GM12801 (cell line): ENCODE measurements around the gene ELMOD3.

Experiments
- CTCF ChIP-seq: IDR thresholded peaks from one replicate; pipeline ENCODE4 v1.5.1; 2011; ENCODE audit warnings: control low read depth; ENCODE audit not compliant: insufficient read length; ENCODE audit errors: extremely low read depth

Gene ELMOD3

GRCh38 chr2:85314884-85315242 is 39.7 kb upstream of the ELMOD3 start:
- TF ChIP-seq CTCF = no peak

- TF ChIP-seq CTCF = no peak
Observed at GRCh38 chr2:85318222-85319074, 36.1 kb upstream of the ELMOD3 start.

- TF ChIP-seq CTCF = no peak
Observed at GRCh38 chr2:85319796-85320195, 34.8 kb upstream of the ELMOD3 start.

DNA sequence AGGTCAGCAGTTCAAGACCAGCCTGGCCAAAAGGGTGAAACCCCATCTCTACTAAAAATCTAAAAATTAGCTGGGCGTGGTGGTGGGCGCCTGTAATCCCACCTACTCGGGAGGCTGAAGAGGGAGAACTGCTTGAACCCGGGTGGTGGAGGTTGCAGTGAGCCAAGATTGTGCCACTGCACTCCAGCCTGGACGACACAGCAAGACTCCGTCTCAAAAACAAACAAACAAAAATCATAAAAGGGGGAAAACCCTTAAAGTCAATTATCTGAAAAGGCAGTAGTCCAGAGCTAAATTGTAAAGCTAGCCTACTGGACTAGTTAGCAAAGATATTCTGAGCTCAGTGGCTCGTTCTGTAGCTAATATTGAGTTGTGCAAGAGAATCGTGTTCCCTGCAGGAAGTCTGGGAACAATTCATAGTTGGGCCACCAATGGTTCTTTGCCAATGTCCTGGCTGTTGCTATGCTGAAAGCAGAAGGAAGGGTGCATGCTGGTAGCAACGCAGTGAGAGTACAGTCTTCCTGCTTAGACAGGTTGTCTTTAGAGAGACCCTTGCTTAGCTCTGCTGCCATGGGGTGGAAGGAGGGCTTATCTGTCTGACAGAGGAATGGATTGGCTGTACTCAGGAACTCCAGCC is 31.1 kb upstream of the ELMOD3 start:
- no peak for TF ChIP-seq CTCF

GRCh38 chr2:85324639-85325465 is 29.7 kb upstream of the ELMOD3 start:
- no peak for TF ChIP-seq CTCF

GRCh38 chr2:85325466-85325811 is 29.1 kb upstream of the ELMOD3 start:
- no peak for TF ChIP-seq CTCF
